ENCODE measurements around the gene POLD2.

DNA sequence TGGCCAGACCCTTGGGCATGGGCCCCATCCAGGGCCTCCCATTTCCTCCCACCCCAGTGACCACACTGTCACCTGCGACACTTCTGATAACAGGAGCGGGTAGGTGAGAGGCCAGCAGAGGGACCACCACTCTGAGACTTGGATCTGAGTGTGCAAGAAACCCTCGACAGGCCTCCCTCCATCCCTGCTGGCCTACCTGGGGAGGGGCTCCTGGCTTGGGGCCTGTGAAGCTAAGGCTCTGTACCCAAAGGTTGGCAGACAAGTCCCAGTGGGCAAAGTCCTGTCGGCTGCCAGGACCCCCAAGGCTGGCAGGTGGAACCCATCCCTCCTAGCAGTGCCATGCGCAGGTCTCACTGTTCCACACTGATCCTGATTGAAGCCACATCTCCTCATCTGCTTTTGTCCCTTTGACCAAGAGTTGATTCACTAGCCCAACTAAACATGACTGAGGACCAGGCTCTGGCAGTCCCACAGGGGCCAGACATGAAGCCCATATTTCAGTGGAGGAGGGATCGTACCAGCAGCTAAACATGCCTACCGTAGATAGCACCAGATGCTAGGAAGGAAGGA is 56.8 kb downstream of the POLD2 start:
- TF ChIP-seq SIRT6 (IDR thresholded peaks at IDR 0.05; ENCODE audit: low read length) (no peak), CHD1 (IDR thresholded peaks at IDR 0.05; ENCODE audit: low read depth, low read length) (no peak), MAFK (IDR thresholded peaks at IDR 0.05; ENCODE audit: low read depth, low read length) (no peak), TBP (IDR thresholded peaks at IDR 0.05; ENCODE audit: low read depth, low read length) (no peak), EP300 (IDR thresholded peaks at IDR 0.05; ENCODE audit: borderline replicate concordance in 1 of 2, low read depth in 2 of 2, low read length in 2 of 2) (no peak), HDAC2 (IDR thresholded peaks at IDR 0.05; ENCODE audit: borderline replicate concordance in 1 of 2, low read depth in 2 of 2, low read length in 2 of 2) (no peak), BRCA1 (IDR thresholded peaks at IDR 0.05; ENCODE audit: low read depth, low read length) (no peak), CREB1 (IDR thresholded peaks at IDR 0.05) (no peak)
- TF ChIP-seq, protein P1, sequence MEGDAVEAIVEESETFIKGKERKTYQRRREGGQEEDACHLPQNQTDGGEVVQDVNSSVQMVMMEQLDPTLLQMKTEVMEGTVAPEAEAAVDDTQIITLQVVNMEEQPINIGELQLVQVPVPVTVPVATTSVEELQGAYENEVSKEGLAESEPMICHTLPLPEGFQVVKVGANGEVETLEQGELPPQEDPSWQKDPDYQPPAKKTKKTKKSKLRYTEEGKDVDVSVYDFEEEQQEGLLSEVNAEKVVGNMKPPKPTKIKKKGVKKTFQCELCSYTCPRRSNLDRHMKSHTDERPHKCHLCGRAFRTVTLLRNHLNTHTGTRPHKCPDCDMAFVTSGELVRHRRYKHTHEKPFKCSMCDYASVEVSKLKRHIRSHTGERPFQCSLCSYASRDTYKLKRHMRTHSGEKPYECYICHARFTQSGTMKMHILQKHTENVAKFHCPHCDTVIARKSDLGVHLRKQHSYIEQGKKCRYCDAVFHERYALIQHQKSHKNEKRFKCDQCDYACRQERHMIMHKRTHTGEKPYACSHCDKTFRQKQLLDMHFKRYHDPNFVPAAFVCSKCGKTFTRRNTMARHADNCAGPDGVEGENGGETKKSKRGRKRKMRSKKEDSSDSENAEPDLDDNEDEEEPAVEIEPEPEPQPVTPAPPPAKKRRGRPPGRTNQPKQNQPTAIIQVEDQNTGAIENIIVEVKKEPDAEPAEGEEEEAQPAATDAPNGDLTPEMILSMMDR (IDR thresholded peaks at IDR 0.05; ENCODE audit: control extremely low read depth in 1 of 3, insufficient read depth in 1 of 3, low read depth in 1 of 3, low read length in 3 of 3) = no peak
- TF ChIP-seq, protein P2, sequence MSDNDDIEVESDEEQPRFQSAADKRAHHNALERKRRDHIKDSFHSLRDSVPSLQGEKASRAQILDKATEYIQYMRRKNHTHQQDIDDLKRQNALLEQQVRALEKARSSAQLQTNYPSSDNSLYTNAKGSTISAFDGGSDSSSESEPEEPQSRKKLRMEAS (IDR thresholded peaks at IDR 0.05) = no peak

All from H1 (cell line).